ENCODE data around the gene TMSB15C. TPM values are rescaled to one million over a fixed set of nuclear protein-coding genes. Genes with fewer than 3 reads are reported as not detected.

TMSB15C gene
- total RNA-seq, 1 experiment from 2014 or later, result 2.0 TPM

DNA sequence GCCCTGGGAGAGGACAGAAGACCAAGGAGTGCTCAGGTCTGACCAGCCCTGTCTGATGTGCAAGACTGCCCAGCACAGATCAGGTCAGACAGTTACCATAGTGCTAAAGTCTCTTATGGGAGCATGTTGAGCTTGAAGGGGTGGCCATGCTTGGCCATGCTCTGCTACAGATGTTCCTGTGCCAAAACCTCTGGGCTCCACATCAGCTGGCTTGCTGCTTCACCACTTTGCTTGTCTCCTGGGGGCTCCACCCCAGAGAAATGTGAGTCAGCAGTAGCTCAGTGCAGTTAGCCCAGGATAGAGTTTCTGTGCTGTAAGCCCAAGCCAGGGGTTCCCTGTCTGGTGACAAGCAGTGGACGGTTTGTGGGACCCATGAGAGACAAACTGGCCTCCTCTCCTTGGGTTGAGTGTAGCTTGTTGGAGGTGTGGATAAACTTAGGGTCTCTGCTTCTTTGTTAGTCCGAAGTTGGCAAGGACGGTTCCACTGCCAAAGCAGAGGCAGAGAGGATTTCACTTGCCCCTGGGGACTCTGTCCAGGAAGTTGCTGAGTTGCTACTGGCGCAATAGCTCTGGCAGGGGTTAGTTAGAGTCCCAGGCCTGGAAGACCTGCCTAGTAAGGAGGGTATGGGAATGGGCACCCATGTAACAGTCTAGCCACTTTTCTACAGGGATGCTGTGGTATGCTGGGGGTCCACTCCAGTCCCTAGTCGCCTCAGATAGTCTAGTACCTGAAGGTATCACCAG lies 8.7 kb upstream of the TMSB15C start:
- Mint-ChIP-seq H3K4me1 (no peaks in the 10 kb centered on the region), H3K4me3 (no peak overlapping the region), H3K9me3 (peaks cover 0 to 10% of the 10 kb centered on the region in 2 experiments; a peak in 2 of 5 replicates), H3K27ac (no peak overlapping the region), H3K27me3 (ENCODE audit: low read depth) (peaks cover 12% of the 10 kb centered on the region), H3K36me3 (ENCODE audit: insufficient read depth in 1 of 3, low read depth in 3 of 3) (no peaks in the 10 kb centered on the region; a peak in 1 of 7 replicates)
- Histone ChIP-seq H3K18ac (ENCODE audit: insufficient read length, low read depth, low read length) (no peak overlapping the region), H2BK5ac (ENCODE audit: insufficient read length, low read length) (no peak overlapping the region), H3K27ac (ENCODE audit: insufficient read length, low read depth, low read length) (no peak overlapping the region), H2BK20ac (ENCODE audit: low read depth, low read length, poor library complexity, severe bottlenecking) (no peak overlapping the region), H3K4me1 (ENCODE audit: insufficient read depth, low read length) (no peaks in the 10 kb centered on the region), H2AK5ac (ENCODE audit: insufficient read length, low read length) (no peak overlapping the region), H3K4ac (ENCODE audit: low read depth, low read length) (no peak overlapping the region), H3K23ac (ENCODE audit: insufficient read length, low read depth, low read length) (no peak overlapping the region), H2BK120ac (ENCODE audit: low read depth, low read length, poor library complexity, severe bottlenecking) (no peak overlapping the region), H3K14ac (ENCODE audit: insufficient read depth, low read length) (no peak overlapping the region; the same call in 1 of the 2 replicates), H2BK12ac (ENCODE audit: insufficient read length, low read depth, low read length) (no peak overlapping the region), H4K20me1 (ENCODE audit: control insufficient read depth, insufficient read depth, insufficient read length) (no peaks in the 10 kb centered on the region), H4K91ac (ENCODE audit: insufficient read length, low read depth, low read length) (no peak overlapping the region), H4K8ac (replicated peaks; ENCODE audit: insufficient read length, low read depth, low read length) (no peak overlapping the region), H3K79me1 (ENCODE audit: insufficient read depth, low read depth, low read length, poor library complexity, severe bottlenecking) (no peaks in the 10 kb centered on the region), H2BK15ac (ENCODE audit: low read depth, low read length) (no peak overlapping the region), H3K9ac (ENCODE audit: extremely low read depth, insufficient read length, low read length) (no peak overlapping the region), H3K9me3 (ENCODE audit: control insufficient read depth, low read depth, low read length) (no peaks in the 10 kb centered on the region), H3K56ac (ENCODE audit: insufficient read length, low read depth, low read length) (no peak overlapping the region), H3T11ph (ENCODE audit: low read length) (no peak overlapping the region), H3K4me2 (ENCODE audit: insufficient read depth, insufficient read length, low read length) (no peak overlapping the region), H3K23me2 (ENCODE audit: insufficient read length, low read depth, low read length, poor library complexity, severe bottlenecking) (no peaks in the 10 kb centered on the region), H4K5ac (ENCODE audit: insufficient read length, low read depth, low read length) (no peak overlapping the region), H3K27me3 (ENCODE audit: insufficient read depth, low read length) (no peaks in the 10 kb centered on the region), H3K79me2 (ENCODE audit: insufficient read depth, low read length) (no peaks in the 10 kb centered on the region), H2AFZ (ENCODE audit: low read length) (no peak overlapping the region)
- WGBS (ENCODE audit: extremely low coverage, insufficient read length, low lambda C conversion rate), result no CpG with 5 or more reads among the region's 5 CpGs
- TF ChIP-seq, protein P1, sequence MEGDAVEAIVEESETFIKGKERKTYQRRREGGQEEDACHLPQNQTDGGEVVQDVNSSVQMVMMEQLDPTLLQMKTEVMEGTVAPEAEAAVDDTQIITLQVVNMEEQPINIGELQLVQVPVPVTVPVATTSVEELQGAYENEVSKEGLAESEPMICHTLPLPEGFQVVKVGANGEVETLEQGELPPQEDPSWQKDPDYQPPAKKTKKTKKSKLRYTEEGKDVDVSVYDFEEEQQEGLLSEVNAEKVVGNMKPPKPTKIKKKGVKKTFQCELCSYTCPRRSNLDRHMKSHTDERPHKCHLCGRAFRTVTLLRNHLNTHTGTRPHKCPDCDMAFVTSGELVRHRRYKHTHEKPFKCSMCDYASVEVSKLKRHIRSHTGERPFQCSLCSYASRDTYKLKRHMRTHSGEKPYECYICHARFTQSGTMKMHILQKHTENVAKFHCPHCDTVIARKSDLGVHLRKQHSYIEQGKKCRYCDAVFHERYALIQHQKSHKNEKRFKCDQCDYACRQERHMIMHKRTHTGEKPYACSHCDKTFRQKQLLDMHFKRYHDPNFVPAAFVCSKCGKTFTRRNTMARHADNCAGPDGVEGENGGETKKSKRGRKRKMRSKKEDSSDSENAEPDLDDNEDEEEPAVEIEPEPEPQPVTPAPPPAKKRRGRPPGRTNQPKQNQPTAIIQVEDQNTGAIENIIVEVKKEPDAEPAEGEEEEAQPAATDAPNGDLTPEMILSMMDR (conservative IDR thresholded peaks at IDR 0.05), result no peak
- no peak for DNase-seq

Data from H9 (cell line).